Peyer's patch (tissue), 4 donors: ENCODE data around the gene VSIR.

Experiments
- POLR2A ChIP-seq, 2 donors: fragments of 450-650 bp; IDR thresholded peaks; one replicate each; pipeline ENCODE4 v1.5.1; 2017; ENCODE audit warnings: antibody characterized with exemption in 2 of 2, mild to moderate bottlenecking in 2 of 2, moderate library complexity in 2 of 2
- TF ChIP-seq, protein P1 (sequence below), 6 experiments: fragments of 450-650 bp in 4 of 6; fragments of 200-600 bp in 2 of 6; sonication (generic) in 1 of 6; IDR thresholded peaks; one replicate each; pipeline ENCODE4 v1.5.1; 2017 to 2019; ENCODE audit warnings: antibody characterized with exemption in 6 of 6, mild to moderate bottlenecking in 3 of 6, moderate library complexity in 1 of 6

DNA sequence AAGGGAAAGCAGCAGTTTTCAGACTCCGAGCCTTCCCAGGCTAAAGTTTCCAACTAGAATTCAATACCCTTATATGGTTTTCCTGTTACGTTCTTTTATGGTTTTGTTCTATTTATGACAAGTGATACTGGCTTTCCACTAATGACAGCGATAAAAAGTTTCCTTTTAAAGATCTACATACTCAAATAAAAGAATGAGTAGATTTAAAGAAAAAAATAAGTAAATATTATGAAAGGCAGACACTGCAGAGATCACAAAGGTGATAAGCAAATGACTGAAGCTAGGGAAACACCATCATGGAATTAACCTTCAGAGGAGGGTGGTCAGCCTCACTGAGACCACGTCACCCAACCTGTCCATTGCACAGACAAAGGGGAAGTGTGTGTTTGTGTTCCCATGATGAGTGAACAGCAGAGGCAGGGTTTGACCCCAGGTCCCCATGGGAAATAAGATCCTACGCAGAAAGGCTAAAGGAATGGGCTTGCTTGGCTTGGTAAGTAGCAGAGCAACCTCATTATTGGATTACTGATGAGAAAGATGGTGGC is 4.0 kb downstream of the VSIR start:
- TF ChIP-seq, protein P1, sequence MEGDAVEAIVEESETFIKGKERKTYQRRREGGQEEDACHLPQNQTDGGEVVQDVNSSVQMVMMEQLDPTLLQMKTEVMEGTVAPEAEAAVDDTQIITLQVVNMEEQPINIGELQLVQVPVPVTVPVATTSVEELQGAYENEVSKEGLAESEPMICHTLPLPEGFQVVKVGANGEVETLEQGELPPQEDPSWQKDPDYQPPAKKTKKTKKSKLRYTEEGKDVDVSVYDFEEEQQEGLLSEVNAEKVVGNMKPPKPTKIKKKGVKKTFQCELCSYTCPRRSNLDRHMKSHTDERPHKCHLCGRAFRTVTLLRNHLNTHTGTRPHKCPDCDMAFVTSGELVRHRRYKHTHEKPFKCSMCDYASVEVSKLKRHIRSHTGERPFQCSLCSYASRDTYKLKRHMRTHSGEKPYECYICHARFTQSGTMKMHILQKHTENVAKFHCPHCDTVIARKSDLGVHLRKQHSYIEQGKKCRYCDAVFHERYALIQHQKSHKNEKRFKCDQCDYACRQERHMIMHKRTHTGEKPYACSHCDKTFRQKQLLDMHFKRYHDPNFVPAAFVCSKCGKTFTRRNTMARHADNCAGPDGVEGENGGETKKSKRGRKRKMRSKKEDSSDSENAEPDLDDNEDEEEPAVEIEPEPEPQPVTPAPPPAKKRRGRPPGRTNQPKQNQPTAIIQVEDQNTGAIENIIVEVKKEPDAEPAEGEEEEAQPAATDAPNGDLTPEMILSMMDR (IDR thresholded peaks at IDR 0.05): no peak
- no peak for TF ChIP-seq POLR2A (IDR thresholded peaks at IDR 0.05)
